Sigmoid colon (tissue), 7 donors: ENCODE data around the gene CREB1. TPM values are rescaled to one million over a fixed set of nuclear protein-coding genes. Genes with fewer than 3 reads are reported as not detected.

Experiments used
- DNase-seq: peaks from one replicate; pipeline ENCODE4 v3.0.0-alpha.2; 2019
- H3K27ac ChIP-seq, 4 donors: fragments of 200-600 bp; sonication (generic); one replicate each; pipeline ENCODE4 v1.5.1; 2016 to 2019; ENCODE audit warnings: mild to moderate bottlenecking in 1 of 4
- H3K27me3 ChIP-seq, 3 donors: fragments of 200-600 bp; sonication (generic); one replicate each; pipeline ENCODE4 v1.5.1; 2019; ENCODE audit warnings: mild to moderate bottlenecking in 1 of 3
- H3K36me3 ChIP-seq, 4 donors: fragments of 200-600 bp; sonication (generic); one replicate each; pipeline ENCODE4 v1.5.1; 2016 to 2019
- H3K4me1 ChIP-seq, 4 donors: fragments of 200-600 bp; sonication (generic); one replicate each; pipeline ENCODE4 v1.5.1; 2017 to 2019
- H3K4me3 ChIP-seq, 4 donors: fragments of 200-600 bp; sonication (generic); one replicate each; pipeline ENCODE4 v1.5.1; 2017 to 2019; ENCODE audit warnings: mild to moderate bottlenecking in 2 of 4, moderate library complexity in 1 of 4
- H3K9me3 ChIP-seq, 4 donors: fragments of 200-600 bp in 3 of 4; sonication (generic) in 3 of 4; one replicate each; pipeline versions ENCODE4 v1.5.1 to v1.6.1; 2013 to 2019
- CTCF ChIP-seq, 4 experiments: fragments of 450-650 bp in 3 of 4; fragments of 200-600 bp in 1 of 4; IDR thresholded peaks; one replicate each; pipeline ENCODE4 v1.5.1; 2016 to 2019; ENCODE audit warnings: antibody characterized with exemption in 4 of 4, mild to moderate bottlenecking in 3 of 4, moderate library complexity in 2 of 4
- EP300 ChIP-seq, 4 donors: sonication (generic); formaldehyde crosslinking; IDR thresholded peaks; one replicate each; pipeline ENCODE4 v1.6.1; 2017; ENCODE audit warnings: antibody characterized with exemption in 4 of 4
- POLR2A ChIP-seq, 2 donors: fragments of 450-650 bp; IDR thresholded peaks; one replicate each; pipeline ENCODE4 v1.6.1; 2016; ENCODE audit warnings: antibody characterized with exemption in 2 of 2, mild to moderate bottlenecking in 2 of 2, moderate library complexity in 2 of 2
- POLR2AphosphoS5 ChIP-seq, 4 donors: sonication (generic); formaldehyde crosslinking; IDR thresholded peaks; one replicate each; pipeline ENCODE4 v1.6.1; 2017; ENCODE audit warnings: antibody characterized with exemption in 4 of 4
- WGBS, 2 donors: extraction: QIAGEN DNeasy Blood & Tissue Kit; methylation state at CpG; one replicate each; pipeline ENCODE4 v1.1.7; 2013; 5-methylcytosine and 5-hydroxymethylcytosine counted together
- intact Hi-C: fragments of 100-400 bp; cut with DNase I; formaldehyde crosslinking; loops from one replicate; pipeline ENCODE4 v1.15.1; 2023
- polyA plus RNA-seq, 3 donors: library from polyadenylated mRNA; stranded (reverse); fragments of 200-250 nt; gene quantifications; one replicate each; pipeline ENCODE4 v1.2.3, GENCODE V29; 2013
- total RNA-seq, 4 donors: library from RNA; depleted of rRNA; stranded (reverse); fragments of >200 nt; gene quantifications; one replicate each; pipeline ENCODE4 v1.1.0, GENCODE V29; 2016
- donor health status: healthy with polysubstance abuse.
- donor health status: Bipolar disorder and iron deficiency.
- donor health status: healthy.

CREB1 gene
- total and polyA plus RNA-seq, 7 donors = 7.2 to 52.0 (median 31.3) TPM

GRCh38 chr2:207621501-207622039 is 91.8 kb downstream of the CREB1 start:
- Histone ChIP-seq H3K4me3 (no peak overlapping the region), H3K9me3 (no peaks in the 10 kb centered on the region), H3K27me3 (no peaks in the 10 kb centered on the region), H3K27ac (no peak overlapping the region), H3K36me3 (peaks cover 0 to 5% (median 0%) of the 10 kb centered on the region in 4 donors), H3K4me1 (peaks cover 0 to 41% (median 32%) of the 10 kb centered on the region in 4 donors)
- TF ChIP-seq EP300 (IDR thresholded peaks at IDR 0.05) (no peak), POLR2AphosphoS5 (IDR thresholded peaks at IDR 0.05) (no peak), CTCF (IDR thresholded peaks at IDR 0.05) (no peak), POLR2A (IDR thresholded peaks at IDR 0.05) (no peak)
- intact Hi-C loops = loop anchor here (10.0 kb wide), 3 partner anchors 457 to 857 kb away; partner anchors contain the start of genes FASTKD2, IDH1, KLF7 and MDH1B
- WGBS, 2 donors = 80 to 91% methylated on average over 10 of the region's 10 CpGs
- DNase-seq = no peak

- no peaks in the 10 kb centered on the region for H3K9me3 ChIP-seq
- H3K27me3 ChIP-seq = no peaks in the 10 kb centered on the region
- H3K36me3 ChIP-seq = peaks cover 0 to 5% (median 0%) of the 10 kb centered on the region in 4 donors
- peaks cover 0 to 33% (median 24%) of the 10 kb centered on the region in 4 donors for H3K4me1 ChIP-seq
- 1% methylated on average over 47 of the region's 47 CpGs for WGBS, 2 donors
- H3K4me3 ChIP-seq = peak overlapping the region; percentile 59 to 92 (median 76)
- TF ChIP-seq EP300 (IDR thresholded peaks at IDR 0.05) = no peak
- TF ChIP-seq POLR2AphosphoS5 (IDR thresholded peaks at IDR 0.05) = peak; percentile 46 to 88 (median 64)
- no peak for TF ChIP-seq CTCF (IDR thresholded peaks at IDR 0.05)
- TF ChIP-seq POLR2A (IDR thresholded peaks at IDR 0.05) = peak in 1 of 2 donors; percentile 19
- peak; percentile 78 for DNase-seq
- intact Hi-C loops = loop anchor here (1.0 to 10.0 kb wide), 9 partner anchors 88 to 860 kb away; partner anchors contain the start of genes CREB1, FASTKD2, IDH1 and KLF7
- peak overlapping the region; percentile 89 to 95 (median 94) for H3K27ac ChIP-seq
These were observed 94.6 kb downstream of the CREB1 start for GRCh38 chr2:207624185-207625013.

- TF ChIP-seq CTCF (IDR thresholded peaks at IDR 0.05) (peak in 3 of 4 experiments; percentile 8 to 45 (median 32)), EP300 (IDR thresholded peaks at IDR 0.05) (no peak), POLR2AphosphoS5 (IDR thresholded peaks at IDR 0.05) (peak; percentile 58 to 81 (median 66)), POLR2A (IDR thresholded peaks at IDR 0.05) (peak in 1 of 2 donors; percentile 29)
- intact Hi-C loops = loop anchor here (1.0 to 10.0 kb wide), 9 partner anchors 87 to 860 kb away; partner anchors contain the start of genes CREB1, FASTKD2, IDH1 and KLF7
- Histone ChIP-seq H3K27ac (peak within 1 kb of the TSS; percentile 89 to 95 (median 94)), H3K36me3 (peaks cover 0 to 5% (median 0%) of the 10 kb centered on the region in 4 donors), H3K4me3 (peak within 1 kb of the TSS; percentile 59 to 92 (median 76)), H3K27me3 (no peaks in the 10 kb centered on the region), H3K9me3 (no peaks in the 10 kb centered on the region), H3K4me1 (peaks cover 0 to 33% (median 24%) of the 10 kb centered on the region in 4 donors)
- DNase-seq = peak; percentile 93
- WGBS, 2 donors = 1% methylated on average over 92 of the region's 92 CpGs
These were observed 95.5 kb downstream of the CREB1 start, which contains the start of gene METTL21A for GRCh38 chr2:207625014-207625907. Gene METTL21A, minus strand, starts transcription at chr2:207625394. Its CDS starts 1,019 bp downstream, at chr2:207624375.

GRCh38 chr2:207629553-207629952 is 99.8 kb downstream of the CREB1 start:
- no peaks in the 10 kb centered on the region for H3K27me3 ChIP-seq
- 83 to 88% methylated on average over 1 of the region's 1 CpG for WGBS, 2 donors
- intact Hi-C loops = loop anchor here (5.0 to 10.0 kb wide), 5 partner anchors 343 to 865 kb away; partner anchors contain the start of genes FASTKD2, IDH1, KLF7 and MDH1B

More at GRCh38 chr2:207629553-207629952, 99.8 kb downstream of the CREB1 start:
- Histone ChIP-seq H3K9me3 (no peaks in the 10 kb centered on the region), H3K27ac (no peak overlapping the region), H3K36me3 (no peaks in the 10 kb centered on the region), H3K4me1 (peaks cover 0 to 15% (median 10%) of the 10 kb centered on the region in 4 donors), H3K4me3 (no peak overlapping the region)
- no peak for DNase-seq
- TF ChIP-seq CTCF (IDR thresholded peaks at IDR 0.05) = no peak
- no peak for TF ChIP-seq EP300 (IDR thresholded peaks at IDR 0.05)
- no peak for TF ChIP-seq POLR2AphosphoS5 (IDR thresholded peaks at IDR 0.05)
